Panc1 (cell line): ENCODE measurements around the gene ITLN2. TPM values are rescaled to one million over a fixed set of nuclear protein-coding genes. Genes with fewer than 3 reads are reported as not detected.
A peak's percentile ranks its signal among the peaks of the same experiment; 100 is the strongest.

ENCODE experiments used
- ATAC-seq: fragments of 200-7000 bp; cut with Tn5 transposase; 2 replicates; pipeline ENCODE4 v1.9.1; 2020; ENCODE audit warnings: mild to moderate bottlenecking, moderate library complexity
- BruUV-seq: library from RNA; stranded (reverse); fragments of 400-500 nt; replicated peaks from 2 replicates; lab custom pipeline; 2021; lab: Mats Ljungman, UMichigan
- CTCF ChIA-PET: fragments of 300-600 bp; sonication (Branson Sonifier 250); formaldehyde crosslinking; loops from one replicate; lab custom pipeline; 2022; ENCODE audit warnings: antibody characterized with exemption; lab: Charles Lee
- POLR2A ChIA-PET: fragments of 300-600 bp; sonication (Branson Sonifier 250); formaldehyde crosslinking; loops from one replicate; lab custom pipeline; 2022; ENCODE audit warnings: antibody characterized with exemption; lab: Charles Lee
- DNase-seq: peaks from one replicate; pipeline ENCODE4 v3.0.0-alpha.2; 2010; ENCODE audit warnings: low read depth, low spot score
- H3K27ac ChIP-seq: 2 replicates; pipeline ENCODE4 v1.5.1; 2011; ENCODE audit warnings: mild to moderate bottlenecking, low read length, inconsistent platforms
- H3K27me3 ChIP-seq: fragments of 200-500 bp; sonication (Bioruptor generic); 2 replicates; pipeline ENCODE4 v1.6.0; 2014; ENCODE audit warnings: low read length, inconsistent platforms; ENCODE audit not compliant: control insufficient read depth, insufficient read depth
- H3K36me3 ChIP-seq: fragments of 200-500 bp; sonication (Bioruptor generic); 2 replicates; pipeline ENCODE4 v1.5.1; 2014; ENCODE audit warnings: inconsistent platforms, mild to moderate bottlenecking, low read length, moderate library complexity; ENCODE audit not compliant: control insufficient read depth, insufficient read depth
- H3K4me1 ChIP-seq: 2 replicates; pipeline ENCODE4 v1.5.1; 2011; ENCODE audit warnings: inconsistent platforms, mild to moderate bottlenecking, low read length, moderate library complexity; ENCODE audit not compliant: control insufficient read depth, insufficient read depth
- H3K4me3 ChIP-seq, 2 experiments: 2 replicates each; pipeline ENCODE4 v1.5.1; 2011 to 2012; ENCODE audit warnings: low read depth in 2 of 2, low read length in 2 of 2, mild to moderate bottlenecking in 2 of 2, inconsistent platforms in 1 of 2, moderate library complexity in 1 of 2
- H3K9me3 ChIP-seq: fragments of 200-500 bp; sonication (Bioruptor generic); 2 replicates; pipeline ENCODE4 v1.5.1; 2014; ENCODE audit warnings: low read depth, mild to moderate bottlenecking, inconsistent platforms, low read length, moderate library complexity; ENCODE audit not compliant: control insufficient read depth, insufficient read depth
- CTCF ChIP-seq: fragments of 450-650 bp; IDR thresholded peaks from 2 replicates; pipeline ENCODE4 v1.5.1; 2017; ENCODE audit warnings: mild to moderate bottlenecking
- POLR2AphosphoS5 ChIP-seq: IDR thresholded peaks from 2 replicates; pipeline ENCODE4 v1.6.1; 2012; ENCODE audit warnings: mild to moderate bottlenecking, low read depth, low read length, moderate library complexity
- REST ChIP-seq, 2 experiments: IDR thresholded peaks; 2 replicates each; pipeline ENCODE4 v1.6.1; 2011 to 2012; ENCODE audit warnings: low read depth in 2 of 2, control low read depth in 1 of 2, low read length in 1 of 2, mild to moderate bottlenecking in 1 of 2, moderate library complexity in 1 of 2; ENCODE audit not compliant: insufficient read depth in 1 of 2
- SIN3A ChIP-seq: IDR thresholded peaks from 2 replicates; pipeline ENCODE4 v1.6.1; 2012; ENCODE audit warnings: low read depth, mild to moderate bottlenecking, low read length, moderate library complexity, borderline replicate concordance; ENCODE audit not compliant: insufficient read depth
- TCF7L2 ChIP-seq: IDR thresholded peaks from 2 replicates; pipeline ENCODE4 v1.6.1; 2011; ENCODE audit warnings: mild to moderate bottlenecking, low read depth, low read length, inconsistent platforms
- in situ Hi-C: cut with HindIII; loops from 2 replicates; pipeline ENCODE4 v1.10.0; 2016; ENCODE audit warnings: low sequenced_read_pairs, low pct_unique_long_range_greater_than_20kb
- intact Hi-C: fragments of 100-400 bp; cut with micrococcal nuclease; formaldehyde crosslinking; loops from one replicate; pipeline ENCODE4 v1.10.0; 2022; ENCODE audit not compliant: unreplicated experiment
- total RNA-seq: library from RNA; stranded (reverse); gene quantifications from one replicate; pipeline ENCODE4 v1.2.1, GENCODE V29; 2021; ENCODE audit not compliant: unreplicated experiment

Gene ITLN2
- total RNA-seq, 1 experiment from 2014 or later = not detected

- POLR2A ChIA-PET = interaction anchor here (0.5 kb wide), 1 partner anchor 22 kb away, joined by 10 read pairs; no protein-coding TSS in a partner anchor
- BruUV-seq = no TSS peak
- CTCF ChIA-PET = interaction anchor here (0.5 to 1.2 kb wide), 8 partner anchors 16 to 136 kb away, joined by 3 to 10 read pairs (median 3); partner anchors contain the start of genes F11R and KLHDC9
- no peak for DNase-seq
- in situ Hi-C loops = no loop called here
- Histone ChIP-seq H3K27me3 (no peaks in the 10 kb centered on the region), H3K9me3 (no peaks in the 10 kb centered on the region), H3K36me3 (no peaks in the 10 kb centered on the region; the same call in 1 of the 2 replicates), H3K4me1 (no peaks in the 10 kb centered on the region), H3K27ac (no peak overlapping the region), H3K4me3 (no peak overlapping the region)
- intact Hi-C loops = loop anchor here (2.0 kb wide), 1 partner anchor 99 kb away; no protein-coding TSS in a partner anchor
- no peak for TF ChIP-seq TCF7L2
- peak; percentile 80; the same call in 1 of the 2 replicates for TF ChIP-seq CTCF
- TF ChIP-seq SIN3A = no peak
- peak; percentile 84 for ATAC-seq
These were observed 42.9 kb upstream of the ITLN2 start for GRCh38 chr1:160997323-160998038.

- 0 out of 2 replicates have a peak, but pooled peaks have one; percentile 35 for ATAC-seq
- in situ Hi-C loops = no loop called here
- no peak for DNase-seq
These were observed 41.6 kb upstream of the ITLN2 start for GRCh38 chr1:160996178-160996577.

More at GRCh38 chr1:160996178-160996577, 41.6 kb upstream of the ITLN2 start:
- Histone ChIP-seq H3K36me3 (no peaks in the 10 kb centered on the region; the same call in 1 of the 2 replicates), H3K27ac (no peak overlapping the region), H3K27me3 (no peaks in the 10 kb centered on the region), H3K4me3 (no peak overlapping the region), H3K4me1 (no peaks in the 10 kb centered on the region), H3K9me3 (no peaks in the 10 kb centered on the region)
- ChIA-PET CTCF (no interaction called here), POLR2A (no interaction called here)
- intact Hi-C loops = loop anchor here (2.0 kb wide), 1 partner anchor 101 kb away; no protein-coding TSS in a partner anchor
- TF ChIP-seq TCF7L2 = no peak
- no peak for TF ChIP-seq POLR2AphosphoS5
- TF ChIP-seq SIN3A = no peak
- TF ChIP-seq CTCF = no peak
- no peak for TF ChIP-seq REST (IDR thresholded peaks at IDR 0.05; ENCODE audit: insufficient read depth in 1 of 2, low read depth in 2 of 2, low read length in 1 of 2)
- no TSS peak for BruUV-seq
